Heart left ventricle (tissue), 13 donors: ENCODE results near the gene CD164.

ENCODE experiments used
- POLR2A ChIP-seq, 2 donors: fragments of 450-650 bp; IDR thresholded peaks; one replicate each; pipeline ENCODE4 v1.6.1; 2017; ENCODE audit warnings: antibody characterized with exemption in 2 of 2, mild to moderate bottlenecking in 2 of 2, moderate library complexity in 2 of 2
- TF ChIP-seq, protein P1 (sequence below), 12 donors: fragments of 200-600 bp; sonication (generic) in 4 of 12; IDR thresholded peaks; one replicate each; pipeline versions ENCODE4 v1.5.0 to v1.8.0; 2018 to 2022; ENCODE audit warnings: antibody characterized with exemption in 12 of 12, mild to moderate bottlenecking in 5 of 12
- donor health status: ischemic (EF 13 %, LVEDD 7.1; RV severe dilation, severe dysfunction).
- donor health status: DM: no; HTN: yes; CAD: no.
- donor health status: DM: no; HTN: no; CAD: no.
- donor health status: ischemic (EF 25% LVEDD 6.9; RV normal size, moderate dysfunction).
- donor health status: ischemic (EF 25% LVEDD 5.7; RV mildly dilated, moderate dysfunction).
- donor health status: ischemic (EF 35%, LVEDD 5.7; RV mildly dilated, moderate dysfunction).
- donor health status: nonischemic (EF 11% LVEDD 7.7; RV severe dilation, severe dysfunction).
- donor health status: DM: yes; HTN: yes; CAD: no.
- donor health status: PGD.
- donor health status: ischemic (EF 29% LVEDD 5.4; RV normal size, mild dysfunction).
- donor health status: nonischemic (EF 23%, LVEDD 6.1; RV moderate dilation, normal function).

DNA sequence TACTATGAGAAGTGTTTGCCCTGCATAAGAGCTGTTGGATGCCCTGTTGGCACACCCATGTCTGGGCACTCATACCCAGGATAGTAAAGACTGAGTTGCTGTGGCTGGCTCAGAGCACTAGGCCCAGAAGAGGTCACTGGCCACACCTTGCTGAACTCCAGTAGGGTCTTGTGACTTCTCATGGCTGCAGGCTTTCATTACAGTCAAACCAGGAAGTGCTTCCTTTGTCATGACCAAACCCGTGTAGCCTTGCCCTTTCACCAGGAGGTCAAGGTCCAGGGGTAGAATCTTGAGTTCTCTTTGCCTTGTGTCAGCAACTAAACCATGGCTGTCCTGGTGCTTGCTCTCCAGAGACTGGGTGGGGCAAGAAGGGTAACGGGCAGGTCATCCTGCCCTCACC lies 49.5 kb downstream of the CD164 start:
- no peak for TF ChIP-seq POLR2A (IDR thresholded peaks at IDR 0.05)
- TF ChIP-seq, protein P1, sequence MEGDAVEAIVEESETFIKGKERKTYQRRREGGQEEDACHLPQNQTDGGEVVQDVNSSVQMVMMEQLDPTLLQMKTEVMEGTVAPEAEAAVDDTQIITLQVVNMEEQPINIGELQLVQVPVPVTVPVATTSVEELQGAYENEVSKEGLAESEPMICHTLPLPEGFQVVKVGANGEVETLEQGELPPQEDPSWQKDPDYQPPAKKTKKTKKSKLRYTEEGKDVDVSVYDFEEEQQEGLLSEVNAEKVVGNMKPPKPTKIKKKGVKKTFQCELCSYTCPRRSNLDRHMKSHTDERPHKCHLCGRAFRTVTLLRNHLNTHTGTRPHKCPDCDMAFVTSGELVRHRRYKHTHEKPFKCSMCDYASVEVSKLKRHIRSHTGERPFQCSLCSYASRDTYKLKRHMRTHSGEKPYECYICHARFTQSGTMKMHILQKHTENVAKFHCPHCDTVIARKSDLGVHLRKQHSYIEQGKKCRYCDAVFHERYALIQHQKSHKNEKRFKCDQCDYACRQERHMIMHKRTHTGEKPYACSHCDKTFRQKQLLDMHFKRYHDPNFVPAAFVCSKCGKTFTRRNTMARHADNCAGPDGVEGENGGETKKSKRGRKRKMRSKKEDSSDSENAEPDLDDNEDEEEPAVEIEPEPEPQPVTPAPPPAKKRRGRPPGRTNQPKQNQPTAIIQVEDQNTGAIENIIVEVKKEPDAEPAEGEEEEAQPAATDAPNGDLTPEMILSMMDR (IDR thresholded peaks at IDR 0.05): no peak
